B cell (primary cell): ENCODE results near the gene SLC39A3. TPM values are rescaled to one million over a fixed set of nuclear protein-coding genes. Genes with fewer than 3 reads are reported as not detected.

Experiments used
- ATAC-seq: fragments of 200-7000 bp; cut with Tn5 transposase; one replicate; pipeline ENCODE4 v1.10.0; 2021; ENCODE audit warnings: low read depth, mild to moderate bottlenecking, moderate number of reproducible peaks, moderate library complexity
- CTCF ChIA-PET: fragments of 350-600 bp; sonication (Branson Sonifier 250); formaldehyde crosslinking; loops from one replicate; lab custom pipeline; 2021; ENCODE audit warnings: antibody characterized with exemption, inconsistent platforms; lab: Charles Lee
- POLR2A ChIA-PET: fragments of 350-600 bp; sonication (Branson Sonifier 250); formaldehyde crosslinking; loops from one replicate; lab custom pipeline; 2021; ENCODE audit warnings: antibody characterized with exemption; lab: Charles Lee
- DNase-seq: peaks from one replicate; pipeline ENCODE4 v3.0.0; 2013
- H2AFZ ChIP-seq: 2 replicates; pipeline ENCODE4 v1.6.1; 2012; ENCODE audit warnings: mild to moderate bottlenecking, low read depth, low read length; ENCODE audit not compliant: insufficient read depth, poor library complexity, severe bottlenecking
- H3K27ac ChIP-seq, 2 donors: 1 replicate in 1 of 2; 2 replicates in 1 of 2; pipeline ENCODE4 v1.5.1; 2012 to 2013; ENCODE audit warnings: low read length in 2 of 2, mild to moderate bottlenecking in 2 of 2, moderate library complexity in 1 of 2
- H3K27me3 ChIP-seq, 4 experiments: fragments of 200-600 bp in 1 of 4; sonication (generic) in 1 of 4; replicated peaks in 1 of 4; 1 replicate in 2 of 4; 2 replicates in 2 of 4; pipeline versions ENCODE4 v1.6.1 to v1.7.0; 2013 to 2016; ENCODE audit warnings: low read length in 3 of 4, mild to moderate bottlenecking in 2 of 4, mixed read lengths in 1 of 4, moderate library complexity in 1 of 4; ENCODE audit not compliant: insufficient read depth in 4 of 4, control insufficient read depth in 3 of 4; ENCODE audit errors: control extremely low read depth in 1 of 4
- H3K36me3 ChIP-seq, 2 experiments: replicated peaks in 1 of 2; 1 replicate in 1 of 2; 2 replicates in 1 of 2; pipeline versions ENCODE4 v1.6.1 to v1.7.1; 2013; ENCODE audit warnings: low read length in 1 of 2; ENCODE audit not compliant: insufficient read depth in 2 of 2, control insufficient read depth in 1 of 2; ENCODE audit errors: control extremely low read depth in 1 of 2, extremely low read depth in 1 of 2
- H3K4me1 ChIP-seq, 2 donors: fragments of 200-600 bp in 1 of 2; sonication (generic) in 1 of 2; 1 replicate in 1 of 2; 2 replicates in 1 of 2; pipeline versions ENCODE4 v1.5.1 to v1.6.1; 2013 to 2017; ENCODE audit warnings: low read length in 2 of 2; ENCODE audit not compliant: control insufficient read depth in 2 of 2, insufficient read depth in 2 of 2
- H3K4me2 ChIP-seq: replicated peaks from 2 replicates; pipeline ENCODE3; 2012; ENCODE audit warnings: mild to moderate bottlenecking, low read depth, low read length; ENCODE audit not compliant: poor library complexity, severe bottlenecking
- H3K4me3 ChIP-seq, 5 experiments: fragments of 200-600 bp in 1 of 5; sonication (generic) in 1 of 5; 1 replicate in 3 of 5; 2 replicates in 2 of 5; pipeline versions ENCODE4 v1.5.1 to v1.7.0; 2011 to 2016; ENCODE audit warnings: low read length in 4 of 5, mild to moderate bottlenecking in 4 of 5, low read depth in 2 of 5, control low read depth in 1 of 5, moderate library complexity in 1 of 5; ENCODE audit not compliant: insufficient read depth in 1 of 5; ENCODE audit errors: control extremely low read depth in 1 of 5, extremely low read depth in 1 of 5
- H3K79me2 ChIP-seq: fragments of 200-600 bp; sonication (generic); one replicate; pipeline ENCODE4 v1.6.0; 2016; ENCODE audit warnings: low read length; ENCODE audit not compliant: control insufficient read depth, insufficient read depth
- H3K9ac ChIP-seq: fragments of 200-600 bp; sonication (generic); 2 replicates; pipeline ENCODE4 v1.6.1; 2017; ENCODE audit warnings: mild to moderate bottlenecking, low read length, moderate library complexity
- H3K9me3 ChIP-seq, 3 donors: one replicate each; pipeline versions ENCODE4 v1.6.1 to v1.7.1; 2013; ENCODE audit warnings: low read length in 2 of 3; ENCODE audit not compliant: control insufficient read depth in 2 of 3, insufficient read depth in 1 of 3; ENCODE audit errors: control extremely low read depth in 1 of 3
- H4K20me1 ChIP-seq: 2 replicates; pipeline ENCODE4 v1.6.0; 2012; ENCODE audit warnings: mild to moderate bottlenecking, low read length; ENCODE audit not compliant: insufficient read depth, control insufficient read depth, poor library complexity, severe bottlenecking
- H3K27ac Mint-ChIP-seq: one replicate; pipeline ENCODE4 v1.8.0; 2021; ENCODE audit warnings: mixed read lengths
- H3K27me3 Mint-ChIP-seq: one replicate; pipeline ENCODE4 v1.8.0; 2021; ENCODE audit warnings: mixed read lengths
- H3K4me1 Mint-ChIP-seq: one replicate; pipeline ENCODE4 v1.8.0; 2021; ENCODE audit warnings: mixed read lengths
- H3K4me3 Mint-ChIP-seq: one replicate; pipeline ENCODE4 v1.8.0; 2021; ENCODE audit warnings: mixed read lengths
- H3K9me3 Mint-ChIP-seq: one replicate; pipeline ENCODE4 v1.8.0; 2022; ENCODE audit warnings: mixed read lengths; ENCODE audit not compliant: insufficient read depth
- CTCF ChIP-seq: fragments of 200-600 bp; IDR thresholded peaks from one replicate; pipeline ENCODE4 v1.8.0; 2022; ENCODE audit warnings: antibody characterized with exemption, mild to moderate bottlenecking
- EZH2 ChIP-seq: IDR thresholded peaks from 2 replicates; pipeline ENCODE4 v1.6.1; 2012; ENCODE audit warnings: borderline replicate concordance, low read depth, mild to moderate bottlenecking, moderate library complexity, low read length; ENCODE audit not compliant: insufficient read depth, poor library complexity, severe bottlenecking
- WGBS: methylation state at CpG from one replicate; pipeline ENCODE4 v1.1.5; 2013; ENCODE audit warnings: missing lambda C conversion rate; ENCODE audit not compliant: insufficient coverage; 5-methylcytosine and 5-hydroxymethylcytosine counted together
- intact Hi-C: fragments of 100-400 bp; cut with micrococcal nuclease; formaldehyde crosslinking; loops from one replicate; pipeline ENCODE4 v1.10.0; 2022
- polyA plus RNA-seq: library from polyadenylated mRNA; depleted of rRNA; stranded (reverse); fragments of >200 nt; gene quantifications from 2 replicates; pipeline ENCODE4 v1.2.3, GENCODE V29; 2012
- total RNA-seq, 2 donors: library from RNA; stranded (reverse); fragments of 120-200 nt in 1 of 2; gene quantifications; 1 replicate in 1 of 2; 2 replicates in 1 of 2; pipeline versions ENCODE4 v1.2.3 to v1.2.4, GENCODE V29; 2013 to 2022

Gene SLC39A3
- total and polyA plus RNA-seq, 2 donors (not counting 1 experiment from before 2014, with no cell fraction given), result 36.4 to 37.6 TPM

DNA sequence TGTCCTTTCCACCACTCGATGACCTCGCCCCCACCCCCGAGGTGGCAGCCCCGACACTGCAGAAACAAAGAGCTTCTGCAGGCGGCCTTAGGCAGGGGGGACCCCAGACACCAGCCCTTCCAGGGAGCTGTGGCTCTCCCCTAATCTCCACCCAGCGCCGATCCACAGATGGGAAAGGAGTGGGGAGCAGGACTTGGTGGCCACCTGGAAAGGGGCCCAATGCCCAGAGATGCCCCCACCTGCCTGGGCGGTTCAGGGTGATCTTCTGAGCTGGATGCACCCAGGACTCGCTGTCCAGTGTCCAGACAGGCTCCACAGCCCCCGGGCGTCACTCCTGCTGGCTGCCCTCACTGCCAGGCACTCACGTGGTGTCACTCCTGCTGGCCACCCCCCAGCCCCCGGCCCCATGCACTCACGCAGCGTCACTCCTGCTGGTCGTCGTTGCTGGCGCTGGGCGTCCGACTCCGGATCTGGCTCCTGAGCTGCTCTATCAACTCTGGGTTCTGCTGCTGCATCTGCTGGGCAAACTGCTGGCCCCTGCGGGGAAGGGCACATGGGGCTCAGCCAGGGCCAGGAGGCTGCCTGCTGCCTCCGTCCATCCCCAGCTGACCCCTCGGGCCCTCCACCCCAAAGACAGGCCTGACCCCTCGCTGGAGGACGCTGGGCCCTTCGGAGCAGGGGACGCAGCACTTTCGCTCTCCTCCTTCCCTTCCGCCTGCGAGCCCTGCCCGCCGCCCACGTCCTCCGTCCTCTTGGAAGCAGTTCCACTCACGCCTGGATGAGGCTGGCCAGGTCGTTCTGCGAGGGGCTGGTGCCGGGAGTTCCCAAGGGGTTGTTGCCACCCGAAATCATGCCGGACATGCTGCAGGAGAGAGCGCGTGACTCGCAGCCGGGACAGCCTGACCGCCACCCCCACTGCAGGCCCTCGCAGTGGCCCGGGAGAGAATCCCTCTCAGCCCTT, 17.4 kb upstream of the SLC39A3 start:
- H3K27me3 Mint-ChIP-seq, result no peaks in the 10 kb centered on the region
- Histone ChIP-seq H3K79me2 (no peaks in the 10 kb centered on the region), H3K9ac (no peak overlapping the region), H4K20me1 (no peaks in the 10 kb centered on the region), H2AFZ (no peak overlapping the region), H3K27ac (no peak overlapping the region), H3K9me3 (no peaks in the 10 kb centered on the region), H3K4me1 (no peaks in the 10 kb centered on the region), H3K4me2 (no peak overlapping the region), H3K27me3 (no peaks in the 10 kb centered on the region), H3K4me3 (no peak overlapping the region), H3K36me3 (peaks cover 3 to 32% of the 10 kb centered on the region in 2 experiments)
- no peak overlapping the region for H3K27ac Mint-ChIP-seq
- no peak for ATAC-seq
- CTCF ChIA-PET, result no interaction called here
- POLR2A ChIA-PET, result no interaction called here
- no peak for DNase-seq
- H3K4me1 Mint-ChIP-seq, result no peaks in the 10 kb centered on the region
- intact Hi-C loops, result no loop called here
- no peak overlapping the region for H3K4me3 Mint-ChIP-seq
- H3K9me3 Mint-ChIP-seq, result no peaks in the 10 kb centered on the region
- 91% methylated on average over 47 of the region's 48 CpGs for WGBS
- TF ChIP-seq CTCF (no peak), EZH2 (no peak)

- ChIA-PET POLR2A (no interaction called here), CTCF (no interaction called here)
- no peaks in the 10 kb centered on the region for H3K9me3 ChIP-seq
- no peaks in the 10 kb centered on the region for H3K79me2 ChIP-seq
- no peak overlapping the region for H2AFZ ChIP-seq
- H4K20me1 ChIP-seq, result no peaks in the 10 kb centered on the region
- no peaks in the 10 kb centered on the region for H3K27me3 Mint-ChIP-seq
- peaks cover 3 to 28% of the 10 kb centered on the region in 2 experiments for H3K36me3 ChIP-seq
- WGBS, result 12% methylated on average over 8 of the region's 8 CpGs
- H3K4me1 Mint-ChIP-seq, result no peaks in the 10 kb centered on the region
- H3K27me3 ChIP-seq, result no peaks in the 10 kb centered on the region
- H3K9me3 Mint-ChIP-seq, result no peaks in the 10 kb centered on the region
- DNase-seq (no peak), ATAC-seq (no peak)
- H3K27ac ChIP-seq, result no peak overlapping the region
- H3K4me3 ChIP-seq, result no peak overlapping the region
- TF ChIP-seq EZH2 (no peak), CTCF (no peak)
- H3K4me2 ChIP-seq, result no peak overlapping the region
- no peak overlapping the region for H3K4me3 Mint-ChIP-seq
- H3K4me1 ChIP-seq, result no peaks in the 10 kb centered on the region
- H3K27ac Mint-ChIP-seq, result no peak overlapping the region
- H3K9ac ChIP-seq, result no peak overlapping the region
- intact Hi-C loops, result no loop called here
These were observed 16.7 kb upstream of the SLC39A3 start for GRCh38 chr19:2756477-2756876.
